Small intestine (tissue), 7 donors: ENCODE measurements around the gene VWC2. TPM values are rescaled to one million over a fixed set of nuclear protein-coding genes. Genes with fewer than 3 reads are reported as not detected.

Source experiments
- DNase-seq, 2 donors: peaks; one replicate each; pipeline versions ENCODE4 v3.0.0 to v3.0.0-alpha.2; 2013
- FAIRE-seq: peaks from 2 replicates; lab custom pipeline; 2012; peaks lifted over from hg19 to GRCh38; lab: Jason Lieb, UNC
- H3K27ac ChIP-seq, 3 donors: one replicate each; pipeline ENCODE4 v1.5.1; 2013; ENCODE audit warnings: low read length in 2 of 3, mild to moderate bottlenecking in 2 of 3, control low read depth in 1 of 3, inconsistent platforms in 1 of 3, low read depth in 1 of 3, moderate library complexity in 1 of 3
- H3K27me3 ChIP-seq, 3 donors: one replicate each; pipeline ENCODE4 v1.6.1; 2013; ENCODE audit warnings: low read length in 3 of 3, inconsistent platforms in 1 of 3; ENCODE audit not compliant: control insufficient read depth in 3 of 3, insufficient read depth in 3 of 3
- H3K36me3 ChIP-seq, 3 donors: one replicate each; pipeline ENCODE4 v1.6.1; 2013; ENCODE audit warnings: low read length in 3 of 3, inconsistent platforms in 1 of 3, low read depth in 1 of 3, mild to moderate bottlenecking in 1 of 3, moderate library complexity in 1 of 3; ENCODE audit not compliant: control insufficient read depth in 3 of 3, insufficient read depth in 2 of 3
- H3K4me1 ChIP-seq, 3 donors: one replicate each; pipeline ENCODE4 v1.6.1; 2013; ENCODE audit warnings: low read length in 2 of 3, inconsistent platforms in 1 of 3, low read depth in 1 of 3, mild to moderate bottlenecking in 1 of 3, moderate library complexity in 1 of 3; ENCODE audit not compliant: control insufficient read depth in 3 of 3, insufficient read depth in 2 of 3
- H3K4me3 ChIP-seq, 3 donors: one replicate each; pipeline ENCODE4 v1.5.1; 2013; ENCODE audit warnings: low read length in 3 of 3, control low read depth in 1 of 3, inconsistent platforms in 1 of 3, low read depth in 1 of 3, mild to moderate bottlenecking in 1 of 3, moderate library complexity in 1 of 3
- H3K9me3 ChIP-seq, 2 donors: one replicate each; pipeline ENCODE4 v1.6.1; 2013; ENCODE audit warnings: low read depth in 1 of 2, low read length in 1 of 2; ENCODE audit not compliant: control insufficient read depth in 2 of 2, insufficient read depth in 1 of 2
- WGBS, 3 donors: extraction: QIAGEN DNeasy Blood & Tissue Kit; methylation state at CpG; one replicate each; pipeline ENCODE4 v1.1.7; 2013; 5-methylcytosine and 5-hydroxymethylcytosine counted together
- polyA plus RNA-seq, 4 donors: library from polyadenylated mRNA; stranded (reverse) in 3 of 4; unstranded in 1 of 4; fragments of 200-250 nt in 3 of 4; fragments of 120-200 nt in 1 of 4; gene quantifications; one replicate each; pipeline versions ENCODE4 v1.2.1 to v1.2.3, GENCODE V29; 2013
- donor health status: healthy with polysubstance abuse.
- donor health status: control.
- donor health status: control.
- donor health status: Bipolar disorder and iron deficiency.
- donor health status: healthy.

Gene VWC2
- polyA plus RNA-seq, 4 donors, result 0.10 to 0.89 TPM; not detected in 2

GRCh38 chr7:49775949-49776443 is 2.6 kb downstream of the VWC2 start:
- FAIRE-seq (no peak), DNase-seq (peak in 1 of 2 donors; percentile 6)
- no peaks in the 10 kb centered on the region for H3K9me3 ChIP-seq

DNA sequence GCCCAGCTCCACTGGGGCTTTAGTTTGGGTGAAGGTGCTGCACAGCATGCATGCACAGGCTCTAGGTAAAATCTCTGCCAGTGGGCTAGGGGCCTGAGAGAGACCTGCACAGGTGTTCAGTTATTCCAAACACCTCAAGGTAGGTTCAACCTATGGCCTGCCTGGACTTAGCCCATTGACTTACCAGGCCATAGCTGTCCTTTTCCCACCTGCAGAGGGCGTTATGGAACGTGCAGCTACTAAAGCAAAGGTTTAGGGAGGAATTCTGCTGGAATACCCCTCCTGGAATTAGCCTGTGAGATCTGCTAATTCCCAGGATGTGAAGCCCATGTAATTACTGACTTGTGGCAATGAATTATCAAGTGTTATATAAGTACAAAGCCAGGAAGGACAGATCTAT is 3.6 kb downstream of the VWC2 start:
- Histone ChIP-seq H3K4me1 (no peaks in the 10 kb centered on the region), H3K36me3 (no peaks in the 10 kb centered on the region), H3K4me3 (no peak overlapping the region), H3K27ac (no peak overlapping the region), H3K9me3 (no peaks in the 10 kb centered on the region), H3K27me3 (peaks cover 7 to 45% (median 17%) of the 10 kb centered on the region in 3 donors)
- peak in 1 of 2 donors; percentile 15 for DNase-seq
- FAIRE-seq, result no peak
- 0 to 22% (median 6%) methylated on average over 2 of the region's 2 CpGs for WGBS, 3 donors

More at GRCh38 chr7:49775949-49776443, 2.6 kb downstream of the VWC2 start:
- H3K4me1 ChIP-seq, result no peaks in the 10 kb centered on the region
- 13 to 27% (median 16%) methylated on average over 24 to 25 of the region's 25 CpGs for WGBS, 3 donors
- H3K27ac ChIP-seq, result no peak overlapping the region
- no peaks in the 10 kb centered on the region for H3K36me3 ChIP-seq
- peak overlapping the region in 1 of 3 donors; percentile 7 for H3K4me3 ChIP-seq
- peaks cover 7 to 54% (median 17%) of the 10 kb centered on the region in 3 donors for H3K27me3 ChIP-seq

- WGBS, 3 donors, result 65 to 68% (median 65%) methylated on average over 3 of the region's 3 CpGs
- no peak for FAIRE-seq
- DNase-seq, result no peak
- no peak overlapping the region for H3K27ac ChIP-seq
- H3K4me1 ChIP-seq, result no peaks in the 10 kb centered on the region
- H3K9me3 ChIP-seq, result no peaks in the 10 kb centered on the region
- H3K36me3 ChIP-seq, result no peaks in the 10 kb centered on the region
- no peak overlapping the region for H3K4me3 ChIP-seq
- H3K27me3 ChIP-seq, result peaks cover 4 to 33% (median 11%) of the 10 kb centered on the region in 3 donors
These were observed 5.4 kb downstream of the VWC2 start for GRCh38 chr7:49778731-49779270.

DNA sequence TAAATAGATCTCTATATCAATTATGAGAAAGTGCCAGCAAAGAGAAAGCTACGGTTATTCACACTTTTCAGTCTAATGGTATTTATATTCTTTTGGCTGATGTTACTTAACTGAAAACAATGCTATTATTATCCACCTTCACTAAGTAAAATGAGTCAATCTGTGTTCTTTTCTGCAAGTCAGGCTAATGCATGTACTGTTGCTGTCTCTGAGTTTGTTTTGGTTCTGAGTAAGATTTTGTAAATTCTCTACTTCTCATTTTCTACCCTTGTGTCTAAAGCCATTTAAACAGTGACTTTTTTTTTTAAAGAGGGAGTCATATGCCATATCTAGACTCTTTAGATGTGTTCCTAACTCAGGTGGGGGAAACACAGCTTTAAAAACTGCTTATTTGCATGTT is 7.5 kb downstream of the VWC2 start:
- 84 to 92% (median 86%) methylated on average over 1 of the region's 1 CpG for WGBS, 3 donors
- H3K27me3 ChIP-seq, result peaks cover 0 to 19% (median 0%) of the 10 kb centered on the region in 3 donors
- no peaks in the 10 kb centered on the region for H3K36me3 ChIP-seq
- FAIRE-seq (no peak), DNase-seq (no peak)
- H3K9me3 ChIP-seq, result no peaks in the 10 kb centered on the region
- no peak overlapping the region for H3K27ac ChIP-seq
- H3K4me1 ChIP-seq, result no peaks in the 10 kb centered on the region
- H3K4me3 ChIP-seq, result no peak overlapping the region

GRCh38 chr7:49781996-49782395 is 8.6 kb downstream of the VWC2 start:
- no peak for FAIRE-seq
- no peak overlapping the region for H3K27ac ChIP-seq
- DNase-seq, result no peak
- no peaks in the 10 kb centered on the region for H3K36me3 ChIP-seq
- H3K4me1 ChIP-seq, result no peaks in the 10 kb centered on the region
- WGBS, 3 donors, result 90 to 95% (median 94%) methylated on average over 1 of the region's 1 CpG
- H3K9me3 ChIP-seq, result no peaks in the 10 kb centered on the region
- peaks cover 0 to 8% (median 0%) of the 10 kb centered on the region in 3 donors for H3K27me3 ChIP-seq
- no peak overlapping the region for H3K4me3 ChIP-seq

GRCh38 chr7:49783446-49783845 is 10.0 kb downstream of the VWC2 start:
- Histone ChIP-seq H3K9me3 (no peaks in the 10 kb centered on the region), H3K36me3 (no peaks in the 10 kb centered on the region), H3K4me3 (no peak overlapping the region), H3K4me1 (no peaks in the 10 kb centered on the region), H3K27me3 (no peaks in the 10 kb centered on the region), H3K27ac (no peak overlapping the region)
- DNase-seq, result no peak
- whole genome bisulfite sequencing, 3 donors, result 83 to 85% (median 85%) methylated on average over 7 of the region's 7 CpGs
- FAIRE-seq, result no peak

DNA sequence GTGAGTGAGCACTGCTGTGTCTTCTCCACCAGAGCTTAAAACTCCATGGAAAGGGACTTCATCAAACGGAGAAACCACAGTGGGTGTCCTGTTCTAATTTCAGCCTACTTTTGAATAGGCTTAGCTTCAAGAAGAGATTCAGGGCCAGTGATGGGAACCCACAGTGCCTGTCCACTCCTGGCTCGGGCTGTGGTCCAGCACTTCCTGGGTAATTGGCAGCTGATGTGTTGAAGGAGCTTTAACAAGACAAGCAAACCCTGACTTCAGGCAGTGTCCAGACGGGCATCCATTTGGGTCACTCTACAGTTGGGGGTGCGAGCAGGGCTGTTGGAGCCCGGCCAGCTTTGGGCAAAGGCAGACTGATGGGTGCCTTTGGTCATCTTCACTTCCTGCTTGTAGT is 14.5 kb downstream of the VWC2 start:
- WGBS, 3 donors, result 86 to 91% (median 89%) methylated on average over 5 of the region's 5 CpGs

DNA sequence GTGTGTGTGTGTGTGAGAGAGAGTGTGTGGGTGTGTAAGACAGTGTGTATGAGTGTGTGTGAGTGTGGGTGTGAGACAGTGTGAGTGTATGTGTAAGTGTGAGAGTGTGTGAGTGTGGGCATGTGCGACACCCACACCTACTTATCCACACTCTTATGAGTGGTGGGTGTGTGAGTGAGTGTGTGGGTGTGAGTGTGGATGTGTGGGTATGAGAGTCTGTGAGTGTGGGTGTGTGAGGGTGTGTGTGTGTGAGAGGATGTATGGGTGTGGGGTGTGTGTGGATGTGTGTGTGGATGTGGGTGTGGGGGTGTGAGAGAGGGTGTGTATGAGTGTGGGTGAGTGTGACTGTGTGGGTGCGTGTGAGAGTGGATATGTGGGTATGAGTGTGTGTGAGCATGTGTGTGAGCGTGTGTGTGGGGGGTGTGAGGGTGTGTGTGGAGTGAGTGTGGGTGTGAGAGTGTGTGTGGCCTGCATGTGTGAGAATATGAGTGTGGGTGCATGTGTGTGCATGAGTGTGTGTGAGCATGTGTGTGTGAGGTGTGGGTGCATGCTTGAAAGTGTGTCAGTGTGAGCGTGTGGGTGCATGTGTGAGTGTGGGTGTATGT is 15.1 kb downstream of the VWC2 start:
- H3K4me3 ChIP-seq, result no peak overlapping the region
- H3K9me3 ChIP-seq, result no peaks in the 10 kb centered on the region
- H3K27me3 ChIP-seq, result no peaks in the 10 kb centered on the region
- H3K36me3 ChIP-seq, result no peaks in the 10 kb centered on the region
- H3K4me1 ChIP-seq, result no peaks in the 10 kb centered on the region
- DNase-seq, result no peak
- no peak for FAIRE-seq
- WGBS, 3 donors, result 91 to 96% (median 93%) methylated on average over 4 of the region's 4 CpGs
- no peak overlapping the region for H3K27ac ChIP-seq

More for the DNA sequence above, 14.5 kb downstream of the VWC2 start:
- FAIRE-seq, result no peak
- no peak for DNase-seq
- Histone ChIP-seq H3K36me3 (no peaks in the 10 kb centered on the region), H3K9me3 (no peaks in the 10 kb centered on the region), H3K27me3 (no peaks in the 10 kb centered on the region), H3K27ac (no peak overlapping the region), H3K4me1 (no peaks in the 10 kb centered on the region), H3K4me3 (no peak overlapping the region)
